Muscle layer of colon (tissue), 2 donors: ENCODE results near the gene UBXN4.

Source experiments
- H3K27ac ChIP-seq: one replicate; pipeline ENCODE4 v1.7.0; 2013; ENCODE audit warnings: low read depth, mild to moderate bottlenecking, low read length, moderate library complexity
- H3K27me3 ChIP-seq, 2 donors: one replicate each; pipeline ENCODE4 v1.7.0; 2013; ENCODE audit warnings: low read length in 2 of 2, mild to moderate bottlenecking in 2 of 2; ENCODE audit not compliant: insufficient read depth in 2 of 2, control insufficient read depth in 1 of 2
- H3K36me3 ChIP-seq: one replicate; pipeline ENCODE4 v1.7.0; 2013; ENCODE audit warnings: mild to moderate bottlenecking, low read length; ENCODE audit not compliant: insufficient read depth
- H3K4me1 ChIP-seq: one replicate; pipeline ENCODE4 v1.7.0; 2013; ENCODE audit warnings: mild to moderate bottlenecking, low read length; ENCODE audit not compliant: insufficient read depth
- H3K4me3 ChIP-seq, 2 donors: one replicate each; pipeline ENCODE4 v1.7.0; 2013; ENCODE audit warnings: low read length in 2 of 2, low read depth in 1 of 2, mild to moderate bottlenecking in 1 of 2, moderate library complexity in 1 of 2
- H3K9ac ChIP-seq: one replicate; pipeline ENCODE4 v1.7.0; 2013; ENCODE audit warnings: low read length
- H3K9me3 ChIP-seq: one replicate; pipeline ENCODE4 v1.7.0; 2013; ENCODE audit warnings: mild to moderate bottlenecking, low read length
- donor health status: abdominal sarcoma.
- donor health status: Adenocarcinoma of cecum.

UBXN4 gene

DNA sequence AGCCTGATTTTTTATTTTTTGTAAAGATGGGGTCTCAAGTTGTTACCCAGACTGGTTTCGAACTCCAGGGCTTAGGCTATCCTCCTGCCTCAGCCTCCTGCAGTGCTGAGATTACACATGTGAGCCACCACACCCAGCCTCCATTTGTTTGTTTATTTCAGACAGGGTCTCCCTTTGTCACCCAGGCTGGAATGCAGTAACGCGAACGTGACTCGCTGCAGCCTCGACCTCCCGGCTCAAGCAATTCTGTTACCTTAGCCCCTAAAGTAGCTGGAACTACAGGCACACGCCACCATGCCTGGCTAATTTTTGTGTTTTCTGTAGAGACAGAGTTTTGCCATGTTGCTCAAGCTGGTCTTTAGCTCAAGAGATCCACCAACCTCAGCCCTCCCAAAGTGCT, 27.2 kb downstream of the UBXN4 start:
- no peaks in the 10 kb centered on the region for H3K27me3 ChIP-seq
- peaks cover 59% of the 10 kb centered on the region for H3K36me3 ChIP-seq
- no peak overlapping the region for H3K27ac ChIP-seq
- no peaks in the 10 kb centered on the region for H3K4me1 ChIP-seq
- H3K9ac ChIP-seq, result no peak overlapping the region
- H3K9me3 ChIP-seq, result no peaks in the 10 kb centered on the region
- no peak overlapping the region for H3K4me3 ChIP-seq

DNA sequence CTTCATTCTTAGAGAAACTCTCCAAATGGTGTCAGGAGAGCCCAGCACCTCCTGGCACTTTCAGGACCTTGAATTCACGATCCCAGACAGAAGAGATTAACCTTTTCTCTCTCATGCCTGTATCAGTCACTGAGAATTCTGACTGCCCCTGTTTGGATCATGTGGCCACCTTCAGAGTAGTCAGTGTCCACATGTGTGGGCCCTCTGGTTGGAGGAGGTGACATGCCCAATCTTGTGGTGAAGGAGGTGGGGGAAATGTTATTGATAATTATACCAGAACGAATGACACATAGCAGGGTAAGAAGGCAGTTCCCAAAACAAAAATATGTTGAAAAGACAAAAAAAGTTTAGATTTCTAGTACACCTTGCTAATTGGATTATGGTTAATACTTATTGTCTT, 31.7 kb downstream of the UBXN4 start:
- no peaks in the 10 kb centered on the region for H3K27me3 ChIP-seq
- peaks cover 72% of the 10 kb centered on the region for H3K36me3 ChIP-seq
- no peaks in the 10 kb centered on the region for H3K9me3 ChIP-seq
- no peaks in the 10 kb centered on the region for H3K4me1 ChIP-seq
- H3K4me3 ChIP-seq, result no peak overlapping the region
- H3K9ac ChIP-seq, result no peak overlapping the region
- H3K27ac ChIP-seq, result no peak overlapping the region

DNA sequence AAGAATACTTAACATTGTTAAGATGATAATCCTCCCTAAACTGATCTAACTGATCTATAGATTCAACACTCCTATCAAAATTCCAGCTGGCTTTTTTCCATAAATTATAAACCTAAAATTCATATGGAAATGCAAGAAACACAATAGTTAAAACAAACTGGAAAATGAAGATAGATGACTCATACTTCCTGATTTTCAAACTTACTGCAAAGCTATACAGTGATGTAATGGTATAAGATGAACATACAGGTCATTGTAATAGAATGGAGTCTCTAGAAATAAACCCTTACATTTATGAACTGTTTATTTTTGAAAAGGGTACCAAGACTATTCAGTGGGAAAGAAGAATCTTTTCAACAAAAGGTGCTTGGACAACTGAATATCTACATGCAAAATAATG, 32.3 kb downstream of the UBXN4 start:
- Histone ChIP-seq H3K36me3 (peaks cover 76% of the 10 kb centered on the region), H3K4me3 (no peak overlapping the region), H3K27ac (no peak overlapping the region), H3K9ac (no peak overlapping the region), H3K4me1 (no peaks in the 10 kb centered on the region), H3K9me3 (no peaks in the 10 kb centered on the region), H3K27me3 (no peaks in the 10 kb centered on the region)

DNA sequence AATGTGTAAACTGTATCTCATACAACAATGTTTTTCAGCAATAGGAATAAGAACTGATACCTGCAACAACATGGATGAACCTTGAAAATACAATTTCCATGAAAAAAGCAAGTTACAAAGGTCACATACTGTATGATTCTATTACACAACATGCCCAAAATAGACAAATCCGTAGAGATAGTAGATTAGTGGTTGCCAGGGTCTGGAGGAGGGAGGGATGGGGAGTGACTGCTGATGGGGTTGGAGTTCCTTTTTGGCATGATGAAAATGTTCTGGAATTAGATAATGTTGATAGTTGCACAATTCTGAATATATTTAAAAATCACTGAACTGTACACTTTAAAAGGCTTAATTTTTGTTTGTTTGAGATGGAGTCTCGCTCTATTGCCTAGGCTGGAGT, 33.8 kb downstream of the UBXN4 start:
- peaks cover 78% of the 10 kb centered on the region for H3K36me3 ChIP-seq
- no peak overlapping the region for H3K27ac ChIP-seq

DNA sequence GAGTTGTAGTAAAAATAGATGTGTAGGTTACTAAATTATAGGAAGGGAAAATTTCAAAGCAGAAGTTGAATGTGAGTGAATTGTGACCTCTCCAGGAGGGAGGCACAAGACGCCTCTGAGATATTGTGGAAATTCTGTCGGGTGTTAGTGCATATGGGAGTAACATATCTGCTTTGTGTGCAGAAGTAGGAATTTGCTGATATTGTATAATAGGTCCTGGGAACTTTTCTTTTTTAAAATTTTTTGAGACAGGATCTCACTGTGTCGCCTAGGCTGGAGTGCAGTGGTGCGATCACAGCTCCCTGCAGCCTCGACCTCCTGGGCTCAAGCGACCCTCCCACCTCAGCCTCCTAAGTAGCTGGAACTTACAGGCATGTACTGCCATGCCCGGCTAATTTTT, 34.7 kb downstream of the UBXN4 start:
- Histone ChIP-seq H3K4me1 (no peaks in the 10 kb centered on the region), H3K27ac (no peak overlapping the region), H3K27me3 (no peaks in the 10 kb centered on the region), H3K36me3 (peaks cover 78% of the 10 kb centered on the region), H3K9me3 (no peaks in the 10 kb centered on the region), H3K9ac (no peak overlapping the region), H3K4me3 (no peak overlapping the region)

More for the DNA sequence above, 33.8 kb downstream of the UBXN4 start:
- Histone ChIP-seq H3K9ac (no peak overlapping the region), H3K4me3 (no peak overlapping the region), H3K4me1 (no peaks in the 10 kb centered on the region), H3K9me3 (no peaks in the 10 kb centered on the region), H3K27me3 (no peaks in the 10 kb centered on the region)

DNA sequence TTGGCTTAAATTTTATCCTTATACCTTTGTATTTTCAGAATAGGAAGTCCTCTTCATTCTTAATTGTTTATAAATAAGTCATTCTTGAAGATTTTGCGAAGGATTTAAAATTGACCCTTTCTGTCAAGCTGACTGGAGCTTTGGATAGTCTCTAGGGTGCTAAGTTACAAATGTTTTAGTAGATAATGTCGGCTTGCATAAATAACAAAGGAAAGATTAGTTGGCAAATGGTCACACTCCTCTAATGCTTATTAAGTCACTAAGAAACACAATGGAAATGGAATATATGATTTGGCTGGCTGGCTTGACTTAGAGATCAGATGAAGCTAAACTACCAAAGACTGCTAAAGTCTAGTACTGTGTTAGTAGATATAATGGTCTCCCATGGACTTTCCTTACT, 40.6 kb downstream of the UBXN4 start:
- H3K27me3 ChIP-seq, result no peaks in the 10 kb centered on the region
- H3K9ac ChIP-seq, result no peak overlapping the region
- no peaks in the 10 kb centered on the region for H3K9me3 ChIP-seq
- H3K27ac ChIP-seq, result no peak overlapping the region
- no peak overlapping the region for H3K4me3 ChIP-seq
- H3K36me3 ChIP-seq, result peaks cover 56% of the 10 kb centered on the region
- no peaks in the 10 kb centered on the region for H3K4me1 ChIP-seq

DNA sequence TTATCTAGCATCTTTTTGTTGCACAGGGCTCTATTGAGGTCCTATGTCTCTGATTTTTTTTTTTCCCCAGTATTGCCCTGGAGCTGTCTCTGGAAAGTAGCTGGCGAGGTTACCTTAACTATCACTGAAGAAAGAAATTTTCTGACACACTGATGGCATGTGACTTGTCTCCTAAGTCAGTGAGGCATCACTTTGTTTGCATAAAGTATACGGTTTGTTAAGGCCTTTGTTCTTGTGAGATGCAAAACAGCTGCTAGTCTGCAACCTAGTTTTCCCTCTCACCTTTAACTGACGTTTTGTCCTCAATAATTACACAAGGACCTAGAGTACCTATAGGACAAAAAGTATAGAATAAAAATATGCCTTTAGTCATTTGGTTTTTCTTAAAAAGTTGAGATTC, 41.8 kb downstream of the UBXN4 start:
- H3K9me3 ChIP-seq, result no peaks in the 10 kb centered on the region
- no peak overlapping the region for H3K27ac ChIP-seq
- no peaks in the 10 kb centered on the region for H3K27me3 ChIP-seq
- H3K4me1 ChIP-seq, result no peaks in the 10 kb centered on the region
- H3K4me3 ChIP-seq, result no peak overlapping the region
- peaks cover 51% of the 10 kb centered on the region for H3K36me3 ChIP-seq
- no peak overlapping the region for H3K9ac ChIP-seq

DNA sequence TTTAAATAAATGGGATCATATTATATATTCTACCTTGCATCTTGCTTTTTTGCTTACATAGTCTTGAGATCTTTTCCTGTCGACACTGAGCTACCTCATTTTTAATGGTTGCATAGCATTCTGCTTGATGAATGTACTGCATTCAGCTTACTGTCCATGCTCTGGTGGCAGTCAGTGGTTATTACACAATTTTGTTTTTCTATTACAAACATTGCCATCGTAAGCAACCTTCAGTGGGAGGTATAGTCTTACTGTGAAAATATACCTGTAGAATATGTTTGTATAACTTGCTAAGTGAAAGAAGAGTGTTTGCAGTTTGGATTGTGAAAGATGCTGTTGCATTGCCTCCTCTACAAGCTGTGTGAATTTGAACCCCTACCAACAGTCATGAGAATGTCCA, 43.4 kb downstream of the UBXN4 start:
- Histone ChIP-seq H3K9ac (no peak overlapping the region), H3K4me3 (no peak overlapping the region), H3K9me3 (no peaks in the 10 kb centered on the region), H3K27ac (no peak overlapping the region), H3K27me3 (no peaks in the 10 kb centered on the region), H3K36me3 (peaks cover 41% of the 10 kb centered on the region), H3K4me1 (no peaks in the 10 kb centered on the region)

DNA sequence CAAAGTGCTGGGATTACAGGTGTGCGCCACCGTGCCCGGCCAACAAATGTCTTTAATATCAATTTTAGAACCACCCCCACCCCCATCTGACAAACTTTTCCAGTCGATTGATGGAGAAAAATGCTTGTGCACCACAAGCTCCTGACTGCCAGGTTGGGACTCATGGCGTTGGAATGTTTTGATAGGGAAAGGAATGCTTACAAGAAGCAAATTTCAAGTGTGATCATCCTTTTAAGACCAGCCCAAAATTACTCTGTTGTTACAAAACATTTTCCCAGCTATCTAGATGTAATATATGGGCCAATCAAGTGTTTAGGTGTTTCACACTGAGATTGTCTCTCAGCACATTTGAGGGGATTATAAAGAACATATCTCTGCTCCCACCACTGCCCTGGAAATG, 45.2 kb downstream of the UBXN4 start:
- Histone ChIP-seq H3K4me1 (no peaks in the 10 kb centered on the region), H3K27me3 (no peaks in the 10 kb centered on the region), H3K9me3 (no peaks in the 10 kb centered on the region), H3K36me3 (peaks cover 23% of the 10 kb centered on the region), H3K27ac (no peak overlapping the region), H3K9ac (no peak overlapping the region), H3K4me3 (no peak overlapping the region)

DNA sequence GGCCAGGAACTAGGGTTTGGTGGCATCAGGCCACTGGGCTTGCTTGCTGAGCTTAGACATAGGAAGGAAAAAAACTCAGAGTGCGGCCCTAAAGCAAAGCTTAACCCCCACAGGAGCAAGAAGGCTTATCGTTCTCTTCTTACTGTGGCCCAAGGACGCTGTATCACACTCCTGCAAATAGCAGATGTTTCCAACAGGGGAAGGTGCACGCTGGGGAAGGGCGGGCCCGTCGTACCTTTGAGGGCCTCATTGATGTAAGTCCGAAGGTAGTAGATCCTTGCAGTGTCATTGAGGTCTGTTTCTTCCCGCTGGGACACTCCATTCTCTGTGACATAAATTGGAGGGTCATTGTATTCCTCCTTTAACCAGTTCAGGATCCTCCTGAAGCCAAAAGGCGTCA, 48.8 kb downstream of the UBXN4 start:
- Histone ChIP-seq H3K9ac (no peak overlapping the region), H3K4me1 (no peaks in the 10 kb centered on the region), H3K4me3 (no peak overlapping the region), H3K9me3 (no peaks in the 10 kb centered on the region), H3K36me3 (no peaks in the 10 kb centered on the region), H3K27me3 (no peaks in the 10 kb centered on the region), H3K27ac (no peak overlapping the region)

DNA sequence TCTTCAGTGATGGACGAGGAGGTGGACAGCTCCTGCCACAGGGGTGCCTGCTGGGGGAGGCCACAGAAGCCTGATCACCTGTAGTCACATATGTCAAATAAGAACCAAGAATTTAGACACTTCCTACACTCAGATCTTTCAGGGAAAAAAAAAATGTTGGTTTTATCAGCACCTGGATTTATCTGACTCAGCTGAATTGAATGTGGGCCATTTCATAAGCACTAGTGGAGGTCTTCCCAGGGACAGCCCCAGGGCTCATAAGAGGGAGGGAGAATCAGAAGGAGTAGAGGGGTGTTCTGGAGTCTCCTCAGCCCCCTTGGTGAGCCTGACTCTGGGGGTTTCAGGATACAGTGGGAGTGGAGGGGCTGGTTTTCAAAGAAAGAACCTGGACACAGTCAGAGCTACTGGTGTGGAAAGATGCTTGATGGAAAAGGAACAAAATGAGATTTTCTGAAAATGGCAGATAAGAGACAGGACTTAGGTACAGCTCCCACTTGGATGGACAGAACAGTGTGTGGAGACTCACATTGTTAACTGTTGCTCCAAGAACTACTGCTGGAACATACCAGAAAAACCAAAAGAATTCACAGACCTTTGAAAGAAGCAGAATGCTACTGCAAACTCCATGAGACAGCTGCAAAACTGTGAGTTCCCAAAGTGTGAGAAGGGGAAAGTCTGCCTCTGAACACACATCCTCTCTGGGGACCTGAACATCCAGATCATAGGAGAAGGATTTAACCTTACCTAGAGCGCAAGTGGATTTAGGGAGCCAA, 49.9 kb downstream of the UBXN4 start:
- Histone ChIP-seq H3K9me3 (no peaks in the 10 kb centered on the region), H3K36me3 (no peaks in the 10 kb centered on the region), H3K27me3 (no peaks in the 10 kb centered on the region), H3K27ac (no peak overlapping the region), H3K9ac (no peak overlapping the region), H3K4me1 (no peaks in the 10 kb centered on the region), H3K4me3 (no peak overlapping the region)

DNA sequence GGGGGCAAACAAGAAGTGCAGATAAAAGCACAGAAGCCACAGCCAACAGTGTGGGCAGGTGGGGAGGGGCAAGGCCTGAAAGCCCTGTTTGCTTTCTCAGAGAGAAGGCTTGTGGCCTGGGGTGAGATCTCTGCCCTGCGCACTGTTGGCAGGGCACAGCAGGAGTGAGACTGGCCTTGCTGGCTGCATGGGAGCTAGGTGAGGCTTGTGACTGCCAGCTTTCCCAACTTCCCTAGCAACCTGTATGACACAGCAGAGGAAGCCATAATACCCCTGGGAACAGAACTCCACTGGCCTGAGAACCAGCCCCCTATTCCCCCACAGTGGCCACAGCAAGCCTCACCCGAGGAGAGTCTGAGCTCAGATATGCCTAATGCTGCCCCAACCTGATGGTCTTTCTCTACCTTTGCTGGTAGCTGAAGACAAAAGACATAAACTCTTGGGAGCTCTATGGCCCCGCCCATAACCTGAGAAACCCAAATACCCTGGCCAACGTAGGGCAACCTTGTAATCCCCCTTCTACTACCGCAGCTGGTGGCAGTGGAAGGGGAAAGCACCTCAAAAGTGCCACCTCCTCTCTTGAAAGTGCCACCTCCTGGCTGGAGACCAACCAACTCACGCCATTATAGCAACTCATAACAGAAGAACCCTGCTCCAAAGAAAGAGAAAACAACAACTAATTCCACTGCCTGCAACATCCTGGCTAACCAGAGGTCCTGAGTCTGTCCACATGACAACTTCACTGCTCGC, 50.9 kb downstream of the UBXN4 start:
- H3K9me3 ChIP-seq, result no peaks in the 10 kb centered on the region
- no peak overlapping the region for H3K4me3 ChIP-seq
- H3K4me1 ChIP-seq, result no peaks in the 10 kb centered on the region

More for the DNA sequence above, 50.9 kb downstream of the UBXN4 start:
- H3K27ac ChIP-seq, result no peak overlapping the region
- no peaks in the 10 kb centered on the region for H3K36me3 ChIP-seq
- no peak overlapping the region for H3K9ac ChIP-seq
- H3K27me3 ChIP-seq, result no peaks in the 10 kb centered on the region
